GM12878 (cell line): ENCODE results near the gene EPHB2. TPM values are rescaled to one million over a fixed set of nuclear protein-coding genes. Genes with fewer than 3 reads are reported as not detected.

ENCODE experiments used
- ATAC-seq: fragments of 200-7000 bp; cut with Tn5 transposase; 3 replicates; pipeline ENCODE4 v1.9.1; 2020; ENCODE audit warnings: mild to moderate bottlenecking, moderate library complexity
- BruUV-seq: library from RNA; stranded (reverse); fragments of 400-500 nt; replicated peaks from 2 replicates; lab custom pipeline; 2021; lab: Mats Ljungman, UMichigan
- CTCF ChIA-PET: fragments of 300-600 bp; sonication (Branson Sonifier 250); formaldehyde crosslinking; extraction: SDS; loops from one replicate; lab custom pipeline; 2021; ENCODE audit warnings: inconsistent platforms; lab: Yijun Ruan, JAX
- POLR2A ChIA-PET: fragments of 350-600 bp; formaldehyde crosslinking; extraction: SDS; loops from one replicate; lab custom pipeline; 2021; ENCODE audit warnings: inconsistent platforms; lab: Charles Lee
- RAD21 ChIA-PET: fragments of 300-600 bp; sonication (Branson Sonifier 250); formaldehyde crosslinking; loops from one replicate; lab custom pipeline; 2023; ENCODE audit warnings: antibody characterized with exemption; ENCODE audit not compliant: unreplicated experiment; lab: Charles Lee
- SMC1A ChIA-PET: fragments of 300-600 bp; sonication (Branson Sonifier 250); formaldehyde crosslinking; loops from one replicate; lab custom pipeline; 2023; ENCODE audit not compliant: unreplicated experiment, uncharacterized antibody; lab: Charles Lee
- DNase-seq: peaks from one replicate; pipeline ENCODE4 v3.0.0-alpha.2; 2011; ENCODE audit warnings: low read depth, low spot score
- FAIRE-seq: peaks from 3 replicates; lab custom pipeline; 2011; peaks lifted over from hg19 to GRCh38; lab: Jason Lieb, UNC
- H2AFZ ChIP-seq: 2 replicates; pipeline ENCODE4 v1.6.0; 2011; ENCODE audit warnings: low read depth, low read length, control low read depth; ENCODE audit not compliant: control insufficient read depth
- H3K27ac ChIP-seq: 2 replicates; pipeline ENCODE4 v1.5.1; 2011; ENCODE audit warnings: control low read depth; ENCODE audit not compliant: control insufficient read depth, insufficient read depth
- H3K27me3 ChIP-seq, 2 experiments: replicated peaks in 1 of 2; 2 replicates each; pipeline versions ENCODE4 v1.6.0 to v1.6.1; 2011; ENCODE audit warnings: low read length in 1 of 2; ENCODE audit not compliant: control insufficient read depth in 2 of 2, insufficient read depth in 2 of 2
- H3K36me3 ChIP-seq, 2 experiments: 2 replicates each; pipeline ENCODE4 v1.5.1; 2011; ENCODE audit warnings: low read length in 1 of 2; ENCODE audit not compliant: control insufficient read depth in 2 of 2, insufficient read depth in 2 of 2
- H3K4me1 ChIP-seq: 2 replicates; pipeline ENCODE4 v1.6.1; 2011; ENCODE audit warnings: mild to moderate bottlenecking, low read length, moderate library complexity, mixed read lengths; ENCODE audit not compliant: control insufficient read depth, insufficient read depth
- H3K4me2 ChIP-seq: 2 replicates; pipeline ENCODE4 v1.6.0; 2011; ENCODE audit warnings: control low read depth; ENCODE audit not compliant: control insufficient read depth, insufficient read depth
- H3K4me3 ChIP-seq: fragments of 200-600 bp; sonication (generic); 2 replicates; pipeline ENCODE4 v1.5.1; 2016
- H3K79me2 ChIP-seq: 2 replicates; pipeline ENCODE4 v1.6.0; 2011; ENCODE audit warnings: low read length; ENCODE audit not compliant: control insufficient read depth, insufficient read depth
- H3K9ac ChIP-seq: 2 replicates; pipeline ENCODE4 v1.8.0; 2011; ENCODE audit warnings: low read length, control low read depth, mixed read lengths; ENCODE audit not compliant: control insufficient read depth, insufficient read depth
- H3K9me3 ChIP-seq: replicated peaks from 3 replicates; pipeline ENCODE4 v1.5.1; 2011; ENCODE audit warnings: mild to moderate bottlenecking, low read length; ENCODE audit not compliant: control insufficient read depth, insufficient read depth
- H4K20me1 ChIP-seq: 2 replicates; pipeline ENCODE4 v1.6.0; 2011; ENCODE audit not compliant: control insufficient read depth, insufficient read depth
- CEBPZ ChIP-seq: fragments of 150-350 bp; IDR thresholded peaks from 2 replicates; pipeline ENCODE4 v1.6.1; 2016; ENCODE audit warnings: low read depth, low read length
- LARP7 ChIP-seq: fragments of 450-650 bp; IDR thresholded peaks from 2 replicates; pipeline ENCODE4 v1.6.1; 2017; ENCODE audit warnings: mild to moderate bottlenecking
- MXI1 ChIP-seq: fragments of 150-350 bp; IDR thresholded peaks from 2 replicates; pipeline ENCODE4 v1.6.1; 2011; ENCODE audit warnings: low read depth, mild to moderate bottlenecking, inconsistent platforms, low read length, improper control_type of control experiment
- NR2C2 ChIP-seq: IDR thresholded peaks from 2 replicates; pipeline ENCODE4 v1.6.1; 2011; ENCODE audit warnings: borderline replicate concordance, low read depth; ENCODE audit not compliant: control insufficient read depth, insufficient read length
- PAX8 ChIP-seq: fragments of 450-650 bp; IDR thresholded peaks from 2 replicates; pipeline ENCODE4 v1.6.1; 2017; ENCODE audit warnings: mild to moderate bottlenecking, moderate library complexity
- RFX5 ChIP-seq: IDR thresholded peaks from 2 replicates; pipeline ENCODE4 v1.6.1; 2011; ENCODE audit warnings: low read depth, low read length, improper control_type of control experiment
- ZNF207 ChIP-seq: fragments of 450-650 bp; IDR thresholded peaks from 2 replicates; pipeline ENCODE4 v1.6.1; 2014; ENCODE audit warnings: antibody characterized with exemption, mild to moderate bottlenecking, borderline replicate concordance
- ZNF217 ChIP-seq: fragments of 450-650 bp; IDR thresholded peaks from 2 replicates; pipeline ENCODE4 v1.6.1; 2017; ENCODE audit warnings: antibody characterized with exemption, mild to moderate bottlenecking
- ZNF274 ChIP-seq: IDR thresholded peaks from one replicate; pipeline ENCODE4 v1.8.0; 2011; ENCODE audit not compliant: insufficient read length, insufficient read depth
- ZNF622 ChIP-seq: fragments of 450-650 bp; IDR thresholded peaks from 2 replicates; pipeline ENCODE4 v1.6.1; 2017; ENCODE audit warnings: mild to moderate bottlenecking, inconsistent platforms
- WGBS: methylation state at CpG from one replicate; pipeline ENCODE4 v1.1.6; 2016; ENCODE audit warnings: low lambda C conversion rate; ENCODE audit not compliant: insufficient replicate concordance, insufficient coverage; ENCODE audit errors: missing lambda C conversion rate; 5-methylcytosine and 5-hydroxymethylcytosine counted together
- in situ Hi-C: fragments of 300-500 bp; cut with MboI; formaldehyde crosslinking; loops from 9 replicates; pipeline ENCODE4 v1.14.3; 2018; ENCODE audit warnings: mixed read lengths
- intact Hi-C: fragments of 100-400 bp; cut with micrococcal nuclease; formaldehyde crosslinking; loops from one replicate; pipeline ENCODE4 v1.14.2; 2022; ENCODE audit not compliant: unreplicated experiment
- polyA plus RNA-seq, 11 experiments: library from polyadenylated mRNA; depleted of rRNA in 4 of 11; unstranded in 6 of 11; stranded (reverse) in 5 of 11; fragments of >200 nt; fragmentation: Nextera tagmentation in 4 of 11; fragmentation: Illumina TruSeq in 1 of 11; extraction: Ambion mirVana in 4 of 11; extraction: Trizol in 1 of 11; gene quantifications; 1 replicate in 1 of 11; 2 replicates in 10 of 11; pipeline versions ENCODE4 v1.2.1 to v1.2.3, GENCODE V29; 2011 to 2016; ENCODE audit warnings: inconsistent platforms in 2 of 11, missing spikeins in 2 of 11, low read depth in 1 of 11
- total RNA-seq, 4 experiments: library from RNA; depleted of rRNA in 3 of 4; stranded (reverse); fragments of >200 nt in 3 of 4; fragmentation: Illumina TruSeq in 1 of 4; extraction: Trizol in 1 of 4; gene quantifications; 2 replicates each; pipeline versions ENCODE4 v1.2.1 to v1.2.3, GENCODE V29; 2013 to 2021
- TF ChIP-seq, protein P1 (sequence below): fragments of 450-650 bp; IDR thresholded peaks from 2 replicates; pipeline ENCODE4 v1.6.1; 2014; ENCODE audit warnings: mild to moderate bottlenecking

The EPHB2 gene
- total and polyA plus RNA-seq, 10 of the 15 experiments (the other 5 are each of a cell fraction or from before 2014, with no cell fraction given) = 0.13 to 3.3 (median 0.92) TPM

DNA sequence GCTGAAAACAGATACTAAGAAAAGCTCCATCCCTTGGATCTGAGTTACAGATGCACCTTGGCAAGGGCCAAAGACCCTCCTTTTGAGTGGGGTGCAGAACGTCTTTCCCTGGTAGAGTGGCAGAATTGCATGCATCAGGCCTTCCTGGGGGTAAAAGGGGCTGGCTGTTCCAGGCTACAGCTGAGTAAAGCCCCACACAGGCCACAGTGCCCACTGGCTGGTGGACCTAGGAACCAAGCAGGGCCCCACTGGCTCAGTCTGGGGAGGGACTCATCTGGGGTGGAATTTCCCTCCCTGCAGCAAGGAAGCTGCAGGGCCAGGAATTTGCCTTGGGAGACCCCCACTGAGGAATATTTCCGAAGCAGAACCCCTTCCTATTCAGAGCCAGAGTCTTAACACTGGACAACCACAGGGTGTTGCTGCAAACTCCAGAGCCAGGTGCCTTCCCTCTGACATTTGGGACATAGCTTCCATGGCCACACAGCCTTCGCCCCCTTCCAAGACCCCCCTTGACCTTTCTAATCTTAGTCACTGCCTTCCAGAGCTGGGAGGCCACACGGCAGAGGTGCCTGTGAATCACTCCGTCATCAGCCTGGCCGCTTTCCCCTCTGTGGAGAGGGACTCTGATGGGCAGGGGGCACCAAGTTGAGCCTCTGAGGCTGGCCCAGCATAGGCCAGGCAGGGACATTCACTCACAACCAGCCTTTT, 209.5 kb downstream of the EPHB2 start:
- no peak overlapping the region for H3K4me2 ChIP-seq
- FAIRE-seq = no peak
- no peak for ATAC-seq
- H4K20me1 ChIP-seq = no peaks in the 10 kb centered on the region
- no peak for DNase-seq
- H3K9ac ChIP-seq = no peak overlapping the region
- POLR2A ChIA-PET = no interaction called here
- no peaks in the 10 kb centered on the region for H3K36me3 ChIP-seq
- no TSS peak for BruUV-seq
- no peaks in the 10 kb centered on the region; a peak in 1 of 4 replicates for H3K27me3 ChIP-seq
- no peak for TF ChIP-seq ZNF217
- TF ChIP-seq, protein P1, sequence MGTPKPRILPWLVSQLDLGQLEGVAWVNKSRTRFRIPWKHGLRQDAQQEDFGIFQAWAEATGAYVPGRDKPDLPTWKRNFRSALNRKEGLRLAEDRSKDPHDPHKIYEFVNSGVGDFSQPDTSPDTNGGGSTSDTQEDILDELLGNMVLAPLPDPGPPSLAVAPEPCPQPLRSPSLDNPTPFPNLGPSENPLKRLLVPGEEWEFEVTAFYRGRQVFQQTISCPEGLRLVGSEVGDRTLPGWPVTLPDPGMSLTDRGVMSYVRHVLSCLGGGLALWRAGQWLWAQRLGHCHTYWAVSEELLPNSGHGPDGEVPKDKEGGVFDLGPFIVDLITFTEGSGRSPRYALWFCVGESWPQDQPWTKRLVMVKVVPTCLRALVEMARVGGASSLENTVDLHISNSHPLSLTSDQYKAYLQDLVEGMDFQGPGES = no peak
- no peak overlapping the region for H3K4me3 ChIP-seq
- CTCF ChIA-PET = no interaction called here
- in situ Hi-C loops = no loop called here
- H3K79me2 ChIP-seq = no peaks in the 10 kb centered on the region
- H3K9me3 ChIP-seq = no peaks in the 10 kb centered on the region
- intact Hi-C loops = no loop called here
- SMC1A ChIA-PET = no interaction called here
- no peak overlapping the region for H2AFZ ChIP-seq
- WGBS = 13% methylated on average over 6 of the region's 6 CpGs
- RAD21 ChIA-PET = no interaction called here
- H3K27ac ChIP-seq = no peak overlapping the region
- no peaks in the 10 kb centered on the region for H3K4me1 ChIP-seq

DNA sequence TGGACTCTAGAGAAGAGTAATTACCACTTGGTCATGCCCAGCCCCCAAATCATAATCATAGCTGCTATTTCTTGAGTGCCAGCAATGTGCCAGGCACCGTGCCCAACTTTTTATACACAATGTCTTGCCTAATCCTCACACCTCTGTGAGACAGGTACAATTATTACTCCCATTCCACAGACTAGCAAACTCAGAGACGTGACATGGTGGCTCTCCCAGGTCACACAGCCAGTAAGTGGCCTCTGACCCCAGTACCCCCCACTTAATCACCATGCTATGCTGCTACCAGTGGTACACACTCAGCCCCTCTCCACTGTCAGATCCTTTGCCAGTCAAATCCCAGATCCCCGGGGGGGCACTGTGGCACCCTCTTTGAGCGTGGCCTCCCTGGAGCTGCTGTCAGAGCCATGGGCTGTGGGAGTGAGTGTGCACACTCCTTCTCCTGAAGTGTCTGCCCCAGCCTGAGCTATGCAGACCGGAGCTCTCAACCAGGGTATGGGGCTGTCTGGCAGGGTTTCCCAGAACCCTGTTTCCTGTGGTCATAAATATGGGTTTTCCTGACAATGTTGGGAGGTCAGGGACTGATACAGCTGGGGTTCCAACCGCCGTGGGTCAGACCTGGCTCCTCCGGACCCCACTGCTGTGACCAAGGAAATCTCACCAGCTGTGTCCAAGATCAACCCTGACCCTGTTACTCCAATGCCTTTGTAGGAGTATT, 210.3 kb downstream of the EPHB2 start:
- Histone ChIP-seq H3K9ac (no peak overlapping the region), H3K36me3 (no peaks in the 10 kb centered on the region), H3K4me1 (no peaks in the 10 kb centered on the region), H2AFZ (no peak overlapping the region), H3K9me3 (no peaks in the 10 kb centered on the region), H3K79me2 (no peaks in the 10 kb centered on the region), H3K27ac (no peak overlapping the region), H3K4me3 (no peak overlapping the region), H4K20me1 (no peaks in the 10 kb centered on the region), H3K27me3 (no peaks in the 10 kb centered on the region), H3K4me2 (no peak overlapping the region)
- ChIA-PET POLR2A (no interaction called here), CTCF (interaction anchor here (1.6 kb wide), 1 partner anchor 216 kb away, joined by 4 read pairs; no protein-coding TSS in a partner anchor), RAD21 (no interaction called here), SMC1A (no interaction called here)
- in situ Hi-C loops (no loop called here), intact Hi-C loops (no loop called here)
- FAIRE-seq = no peak
- no peak for ATAC-seq
- BruUV-seq = no TSS peak
- 7% methylated on average over 8 of the region's 8 CpGs for WGBS
- no peak for DNase-seq
- no peak for TF ChIP-seq ZNF274
- TF ChIP-seq CEBPZ = no peak
- TF ChIP-seq MXI1 = no peak
- no peak for TF ChIP-seq PAX8
- no peak for TF ChIP-seq ZNF622
- no peak for TF ChIP-seq RFX5
- TF ChIP-seq ZNF207 = no peak
- TF ChIP-seq LARP7 = no peak
- no peak for TF ChIP-seq NR2C2
